Mononuclear cell (primary cell): ENCODE measurements around the gene AQP10. TPM values are rescaled to one million over a fixed set of nuclear protein-coding genes. Genes with fewer than 3 reads are reported as not detected.
"Not testable (repeated sequence)": the region's sequence is repeated elsewhere in the genome, so short reads cannot be mapped to it uniquely, and the experiment has no call there.

Experiments
- H3K27me3 ChIP-seq: 2 replicates; pipeline ENCODE4 v1.6.0; 2011; ENCODE audit warnings: low read length, control low read depth; ENCODE audit not compliant: insufficient read depth
- H3K4me1 ChIP-seq: 2 replicates; pipeline ENCODE4 v1.5.1; 2011; ENCODE audit warnings: mild to moderate bottlenecking, low read length, control low read depth; ENCODE audit not compliant: insufficient read depth
- H3K4me3 ChIP-seq: 2 replicates; pipeline ENCODE4 v1.5.1; 2011; ENCODE audit warnings: mild to moderate bottlenecking, low read length, moderate library complexity
- H3K9me3 ChIP-seq: 2 replicates; pipeline ENCODE4 v1.5.1; 2011; ENCODE audit warnings: low read depth, mild to moderate bottlenecking, control low read depth, low read length
- total RNA-seq: library from RNA; depleted of rRNA; stranded (reverse); fragments of >200 nt; gene quantifications from one replicate; pipeline ENCODE4 v1.2.3, GENCODE V29; 2012

The AQP10 gene, protein sequence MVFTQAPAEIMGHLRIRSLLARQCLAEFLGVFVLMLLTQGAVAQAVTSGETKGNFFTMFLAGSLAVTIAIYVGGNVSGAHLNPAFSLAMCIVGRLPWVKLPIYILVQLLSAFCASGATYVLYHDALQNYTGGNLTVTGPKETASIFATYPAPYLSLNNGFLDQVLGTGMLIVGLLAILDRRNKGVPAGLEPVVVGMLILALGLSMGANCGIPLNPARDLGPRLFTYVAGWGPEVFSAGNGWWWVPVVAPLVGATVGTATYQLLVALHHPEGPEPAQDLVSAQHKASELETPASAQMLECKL
- total RNA-seq, result 4.1 TPM

DNA sequence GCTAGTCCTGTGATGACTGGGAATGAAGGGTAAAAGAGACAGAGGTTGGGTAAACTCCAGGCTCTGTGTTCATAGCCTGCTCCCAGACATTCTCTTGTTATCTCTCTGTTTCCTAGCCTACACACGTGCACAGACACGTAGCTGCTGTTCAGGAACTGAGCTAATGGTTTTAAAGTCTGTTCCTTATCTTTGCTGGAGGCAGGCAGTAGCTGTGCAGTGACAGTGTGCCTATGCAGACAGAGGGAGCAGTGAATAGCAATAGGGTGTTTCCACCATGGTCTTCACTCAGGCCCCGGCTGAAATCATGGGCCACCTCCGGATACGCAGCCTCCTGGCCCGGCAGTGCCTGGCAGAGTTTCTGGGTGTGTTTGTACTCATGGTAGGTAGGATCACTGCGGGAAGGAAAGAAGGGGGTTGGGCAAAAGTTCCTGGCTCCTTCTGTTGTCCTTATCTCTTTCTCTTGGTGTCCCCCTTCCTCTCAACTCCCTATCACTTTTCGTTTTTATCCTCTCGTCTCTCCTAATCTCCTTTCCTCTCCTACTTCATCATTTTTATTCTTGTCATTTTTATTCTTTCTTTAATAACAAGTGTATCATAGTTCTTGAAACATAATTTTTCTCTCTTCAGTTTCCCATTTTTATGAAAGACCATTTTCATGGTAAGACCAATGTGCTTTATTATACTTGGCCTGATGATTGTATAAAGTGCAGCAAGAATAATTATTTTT lies at the start of gene AQP10:
Gene AQP10, plus strand, starts transcription at position 212 of the 727 bp plus-strand sequence. Its CDS starts 63 bp downstream, at position 275.
- peaks cover 7% of the 10 kb centered on the region for H3K9me3 ChIP-seq
- peaks cover 12% of the 10 kb centered on the region for H3K4me1 ChIP-seq
- H3K4me3 ChIP-seq, result no peak within 1 kb of the TSS

DNA sequence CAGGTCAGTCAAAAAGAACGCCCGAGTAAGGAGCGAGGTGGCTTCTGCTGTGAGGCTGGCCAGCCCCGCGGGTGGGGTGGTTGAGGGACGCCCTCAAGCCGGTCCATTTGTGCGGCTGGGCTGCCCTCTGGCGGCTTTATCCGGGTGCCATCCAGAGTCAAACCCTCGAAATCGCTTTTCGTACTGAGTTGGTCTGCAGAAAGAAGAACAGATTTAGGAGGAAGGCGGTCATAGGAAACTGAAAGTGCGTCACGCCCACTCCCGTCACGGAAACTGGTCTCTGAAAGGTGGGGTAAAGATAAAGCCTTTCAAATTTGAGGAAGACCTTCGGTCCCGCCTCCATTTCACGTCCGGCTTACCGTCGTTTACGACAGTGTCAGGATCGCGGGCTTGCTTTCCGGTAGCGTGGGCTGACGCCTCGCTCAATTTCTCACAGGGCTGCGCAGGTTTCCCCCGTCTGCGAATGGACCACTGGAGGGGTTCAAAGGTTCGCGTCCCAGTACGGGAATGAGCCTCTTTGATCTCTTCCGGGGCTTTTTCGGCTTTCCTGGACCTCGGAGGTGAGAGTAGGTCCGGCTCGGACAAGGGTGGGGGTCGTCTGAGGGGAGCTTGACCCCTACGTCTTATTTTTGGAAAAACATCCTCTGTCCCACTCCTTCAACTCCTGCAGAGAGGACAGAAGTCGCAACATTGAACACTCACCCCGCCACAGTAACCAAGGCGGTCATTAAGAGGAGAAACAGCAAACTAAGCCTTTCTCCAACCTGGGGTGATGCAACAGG lies 48.5 kb upstream of the AQP10 start, which contains the start of gene HAX1:
Gene HAX1, plus strand, starts transcription at position 413 of the 782 bp plus-strand sequence. Its CDS starts 95 bp downstream, at position 508.
- H3K4me3 ChIP-seq, result peak within 1 kb of the TSS; percentile 86
- no peaks in the 10 kb centered on the region for H3K9me3 ChIP-seq
- H3K27me3 ChIP-seq, result no peaks in the 10 kb centered on the region
- H3K4me1 ChIP-seq, result peaks cover 22% of the 10 kb centered on the region

More for the DNA sequence above, at the start of gene AQP10:
- H3K27me3 ChIP-seq, result no peaks in the 10 kb centered on the region

DNA sequence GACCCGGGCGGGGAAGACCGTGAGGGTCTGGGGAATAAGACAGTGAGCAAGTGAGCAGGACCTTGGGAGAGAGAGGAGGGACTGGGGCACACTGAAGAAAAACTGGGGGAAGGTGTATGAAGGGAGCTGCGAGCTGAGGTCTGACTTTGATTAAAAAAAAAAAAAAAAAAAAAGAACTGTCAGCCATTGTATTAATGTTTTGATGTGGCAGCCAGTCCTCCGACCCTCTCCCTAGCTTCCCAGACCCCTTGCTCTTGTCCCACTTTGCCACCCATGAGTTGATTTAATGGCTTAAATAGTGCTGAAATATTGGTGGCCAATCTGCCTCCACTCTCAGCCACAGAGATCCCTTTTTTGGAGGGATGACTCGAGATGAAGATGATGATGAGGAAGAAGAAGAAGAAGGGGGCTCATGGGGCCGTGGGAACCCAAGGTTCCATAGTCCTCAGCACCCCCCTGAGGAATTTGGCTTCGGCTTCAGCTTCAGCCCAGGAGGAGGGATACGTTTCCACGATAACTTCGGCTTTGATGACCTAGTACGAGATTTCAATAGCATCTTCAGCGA lies 47.8 kb upstream of the AQP10 start:
- Histone ChIP-seq H3K4me3 (peak overlapping the region; percentile 86), H3K4me1 (peaks cover 22% of the 10 kb centered on the region), H3K9me3 (no peaks in the 10 kb centered on the region), H3K27me3 (no peaks in the 10 kb centered on the region)

DNA sequence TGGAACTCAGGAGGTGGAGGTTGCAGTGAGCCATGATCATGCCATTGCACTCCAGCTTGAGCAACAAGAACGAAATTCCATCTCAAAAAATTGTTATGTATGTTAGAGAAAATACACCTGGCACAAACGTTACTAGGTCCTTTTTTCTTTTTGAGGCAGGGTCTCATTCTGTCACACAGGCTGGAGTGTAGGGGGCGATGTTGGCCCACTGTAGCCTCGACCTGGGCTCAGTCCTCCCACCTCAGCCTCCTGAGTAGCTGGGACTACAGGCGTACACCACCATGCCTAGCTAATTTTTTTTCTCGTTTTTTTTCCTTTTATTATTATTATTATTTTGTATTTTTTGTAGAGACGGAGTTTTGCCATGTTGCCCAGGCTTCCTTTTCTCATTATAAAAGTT lies 44.1 kb upstream of the AQP10 start:
- peaks cover 16% of the 10 kb centered on the region for H3K4me1 ChIP-seq
- H3K9me3 ChIP-seq, result no peaks in the 10 kb centered on the region
- H3K4me3 ChIP-seq, result no peak overlapping the region
- no peaks in the 10 kb centered on the region for H3K27me3 ChIP-seq

DNA sequence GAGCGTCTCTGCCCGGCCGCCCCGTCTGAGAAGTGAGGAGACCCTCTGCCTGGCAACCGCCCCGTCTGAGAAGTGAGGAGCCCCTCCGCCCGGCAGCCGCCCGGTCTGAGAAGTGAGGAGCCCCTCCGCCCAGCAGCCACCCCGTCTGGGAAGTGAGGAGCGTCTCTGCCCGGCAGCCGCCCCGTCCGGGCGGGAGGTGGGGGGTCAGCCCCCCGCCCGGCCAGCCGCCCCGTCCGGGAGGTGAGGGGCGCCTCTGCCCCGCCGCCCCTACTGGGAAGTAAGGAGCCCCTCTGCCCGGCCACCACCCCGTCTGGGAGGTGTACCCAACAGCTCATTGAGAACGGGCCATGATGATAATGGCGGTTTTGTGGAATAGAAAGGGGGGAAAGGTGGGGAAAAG lies 33.3 kb upstream of the AQP10 start:
- H3K4me1 ChIP-seq, H3K27me3 ChIP-seq, H3K4me3 ChIP-seq, H3K9me3 ChIP-seq: not testable (repeated sequence)

DNA sequence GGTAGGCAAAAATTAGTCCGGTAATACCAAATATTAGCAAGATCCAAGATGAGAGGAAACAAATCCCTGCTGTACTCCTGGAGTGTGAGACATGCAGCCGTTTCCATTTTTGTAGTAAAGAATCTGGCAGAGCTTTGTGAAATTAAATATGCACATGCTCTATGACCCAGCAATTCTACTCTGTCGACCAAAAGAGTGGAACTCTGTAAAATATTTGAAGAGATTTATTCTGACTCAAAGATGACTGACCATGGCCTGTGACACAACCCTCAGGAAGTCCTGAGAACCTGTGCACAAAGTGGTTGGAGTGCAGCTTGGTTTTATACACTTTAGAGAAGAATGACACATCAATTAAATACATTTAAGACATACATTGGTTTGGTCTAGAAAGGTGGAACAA lies 32.2 kb upstream of the AQP10 start:
- no peaks in the 10 kb centered on the region for H3K9me3 ChIP-seq

DNA sequence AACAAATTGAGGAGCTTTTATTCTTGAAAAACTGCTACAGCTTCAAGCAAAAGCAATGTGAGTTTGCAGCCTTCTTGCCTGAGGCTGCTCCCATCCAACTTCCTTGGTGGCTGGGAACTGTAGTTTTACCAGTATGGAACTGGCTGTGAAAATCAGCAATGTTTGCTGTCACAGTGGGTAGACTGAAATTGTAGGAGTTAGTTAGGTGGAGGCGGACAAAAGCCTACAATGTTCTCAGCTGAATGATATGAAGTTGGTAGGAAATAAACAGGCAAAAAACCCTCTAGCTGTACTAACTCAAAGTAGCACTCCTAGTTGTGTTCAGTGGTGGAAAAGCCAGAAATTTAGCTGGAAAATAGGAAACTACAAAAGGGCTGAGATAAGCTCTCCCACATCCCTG lies 30.0 kb upstream of the AQP10 start:
- Histone ChIP-seq H3K9me3 (peaks cover 11% of the 10 kb centered on the region), H3K4me1 (no peaks in the 10 kb centered on the region), H3K4me3 (no peak overlapping the region), H3K27me3 (no peaks in the 10 kb centered on the region)

More for the DNA sequence above, 32.2 kb upstream of the AQP10 start:
- Histone ChIP-seq H3K27me3 (no peaks in the 10 kb centered on the region), H3K4me3 (no peak overlapping the region), H3K4me1 (no peaks in the 10 kb centered on the region)

DNA sequence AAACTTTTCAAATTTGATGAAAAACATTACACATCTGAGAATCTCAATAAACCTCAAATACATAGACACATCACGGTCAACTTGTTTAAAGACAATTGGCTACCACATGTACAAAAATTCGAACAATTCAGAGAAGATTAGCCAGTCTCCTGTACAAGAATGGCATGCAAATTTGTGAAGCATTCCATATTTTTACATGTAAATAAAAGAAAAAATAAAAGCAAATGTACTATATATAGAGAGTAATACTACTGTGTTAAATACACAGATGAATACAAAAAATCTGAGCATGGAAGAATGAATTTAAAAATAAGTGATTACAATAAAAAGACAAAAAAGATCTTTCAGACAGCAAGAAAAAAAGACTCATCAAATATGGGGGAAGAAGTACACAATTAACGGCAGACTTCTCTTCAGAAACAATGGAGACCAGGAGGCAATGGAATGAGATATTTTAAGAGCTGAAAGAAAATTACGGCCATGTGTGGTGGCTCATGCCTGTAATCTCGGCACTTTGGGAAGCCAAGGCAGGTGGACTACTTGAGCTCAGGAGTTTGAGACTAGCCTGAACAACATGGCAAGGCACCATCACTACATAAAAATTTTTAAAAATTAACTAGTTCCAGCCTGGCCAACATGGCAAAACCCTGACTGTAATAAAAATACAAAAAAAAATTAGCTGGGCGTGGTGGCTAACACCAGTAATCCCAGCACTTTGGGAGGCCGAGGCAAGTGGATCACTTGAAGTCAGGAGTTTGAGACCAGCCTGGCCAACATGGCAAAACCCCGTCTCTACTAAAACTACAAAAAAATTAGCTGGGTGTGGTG lies 25.3 kb upstream of the AQP10 start:
- no peaks in the 10 kb centered on the region for H3K4me1 ChIP-seq
- H3K9me3 ChIP-seq, result peaks cover 11% of the 10 kb centered on the region
- H3K4me3 ChIP-seq, result no peak overlapping the region
- H3K27me3 ChIP-seq, result no peaks in the 10 kb centered on the region

DNA sequence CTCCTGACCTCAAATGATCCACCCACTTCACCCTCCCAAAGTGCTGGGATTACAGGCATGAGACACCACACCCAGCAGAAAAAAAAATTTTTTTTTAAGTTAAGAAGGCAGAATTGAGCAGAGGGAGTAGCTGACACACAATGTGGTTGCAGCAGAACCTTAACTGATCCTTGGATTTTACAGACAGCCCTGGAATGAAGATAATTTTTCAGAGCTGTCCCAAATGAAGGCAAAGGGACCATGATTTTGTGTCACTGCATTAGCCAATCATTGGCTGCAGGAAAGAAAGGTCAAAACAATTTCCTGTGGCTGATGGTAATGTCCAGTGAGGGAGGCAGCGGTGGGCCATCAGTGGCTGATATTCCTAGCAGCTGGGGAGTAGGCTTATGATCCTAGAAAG lies 19.3 kb upstream of the AQP10 start:
- no peaks in the 10 kb centered on the region for H3K9me3 ChIP-seq
- no peaks in the 10 kb centered on the region for H3K4me1 ChIP-seq
- no peak overlapping the region for H3K4me3 ChIP-seq
- no peaks in the 10 kb centered on the region for H3K27me3 ChIP-seq

DNA sequence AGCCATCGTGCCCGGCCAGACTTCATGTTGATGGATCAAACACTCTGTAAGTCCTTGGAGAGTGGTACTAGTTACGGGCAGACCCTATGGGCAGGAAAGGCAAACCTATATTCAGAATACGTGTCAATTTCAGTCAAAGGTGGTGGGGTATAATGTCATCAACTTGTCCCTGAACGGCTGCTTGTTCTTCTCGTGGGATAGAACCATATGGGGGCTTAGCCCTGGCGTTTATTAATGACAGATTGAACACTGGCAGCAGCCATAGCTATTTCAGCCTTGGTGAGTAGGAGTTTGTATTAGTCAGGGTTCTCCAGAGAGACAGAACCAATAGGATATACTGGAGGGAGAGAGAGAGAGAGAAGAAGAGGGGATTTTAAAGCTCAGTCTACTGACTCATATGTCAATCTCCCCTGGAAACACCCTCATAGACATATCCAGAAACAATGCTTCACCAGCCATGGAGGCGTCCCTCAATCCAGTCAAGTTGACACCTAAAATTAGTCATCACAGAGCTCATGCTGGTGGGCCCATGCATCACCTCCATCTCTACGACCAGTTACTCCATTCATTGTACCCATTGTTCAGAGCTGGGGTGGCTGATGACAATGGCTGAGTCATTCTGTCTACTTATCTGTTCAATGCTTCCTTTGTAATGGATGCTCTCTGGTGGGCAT lies 16.1 kb upstream of the AQP10 start:
- H3K9me3 ChIP-seq, result no peaks in the 10 kb centered on the region
- H3K4me3 ChIP-seq, result no peak overlapping the region
- no peaks in the 10 kb centered on the region for H3K27me3 ChIP-seq
- H3K4me1 ChIP-seq, result no peaks in the 10 kb centered on the region

DNA sequence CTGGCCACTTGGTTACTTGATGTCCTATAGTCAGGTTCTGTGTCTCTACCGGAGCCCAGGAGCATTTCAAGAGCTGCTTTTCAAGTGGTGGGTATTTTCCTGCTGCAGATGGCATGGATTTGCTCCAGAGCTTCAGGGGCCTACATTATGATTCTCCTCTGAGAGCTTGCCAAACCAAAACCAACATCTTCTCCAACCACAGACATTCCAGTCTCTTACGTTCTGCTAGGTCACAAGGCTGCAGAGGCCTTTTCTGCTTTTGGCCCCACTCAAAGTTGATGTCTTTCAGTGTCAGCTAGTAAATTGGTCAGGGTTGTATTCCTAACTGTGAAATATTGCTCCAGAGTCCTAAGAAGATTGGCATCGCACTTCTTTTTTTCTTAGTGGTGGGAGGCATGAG lies 14.7 kb upstream of the AQP10 start:
- Histone ChIP-seq H3K9me3 (no peaks in the 10 kb centered on the region), H3K4me1 (no peaks in the 10 kb centered on the region), H3K27me3 (no peaks in the 10 kb centered on the region), H3K4me3 (no peak overlapping the region)

DNA sequence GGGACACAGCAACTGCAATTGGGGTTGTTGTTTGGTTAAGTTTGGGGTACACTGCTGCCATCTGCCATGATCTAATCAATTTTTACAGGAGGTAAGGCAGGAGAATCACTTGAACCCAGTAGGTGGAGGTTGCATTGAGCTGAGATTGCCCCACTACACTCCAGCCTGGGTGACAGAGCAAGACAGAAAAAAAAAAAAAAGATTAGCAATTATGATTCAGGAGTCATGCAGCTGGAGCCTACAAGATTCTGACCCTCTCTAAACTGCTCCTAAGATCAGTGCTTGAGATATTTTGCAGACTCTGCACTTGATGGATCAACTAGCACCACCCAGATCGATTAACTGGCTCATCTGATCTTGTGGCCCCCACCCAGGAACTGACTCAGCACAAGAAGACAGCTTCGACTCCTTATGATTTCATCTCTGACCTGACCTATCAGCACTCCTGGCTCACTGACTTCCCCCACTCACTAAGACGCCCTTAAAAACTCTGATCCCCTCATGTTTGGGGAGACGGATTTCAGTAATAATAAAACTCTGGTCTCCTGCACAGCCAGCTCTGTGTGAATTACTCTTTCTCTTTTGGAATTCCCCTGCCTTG lies 13.1 kb upstream of the AQP10 start:
- not testable (repeated sequence) for H3K9me3 ChIP-seq

DNA sequence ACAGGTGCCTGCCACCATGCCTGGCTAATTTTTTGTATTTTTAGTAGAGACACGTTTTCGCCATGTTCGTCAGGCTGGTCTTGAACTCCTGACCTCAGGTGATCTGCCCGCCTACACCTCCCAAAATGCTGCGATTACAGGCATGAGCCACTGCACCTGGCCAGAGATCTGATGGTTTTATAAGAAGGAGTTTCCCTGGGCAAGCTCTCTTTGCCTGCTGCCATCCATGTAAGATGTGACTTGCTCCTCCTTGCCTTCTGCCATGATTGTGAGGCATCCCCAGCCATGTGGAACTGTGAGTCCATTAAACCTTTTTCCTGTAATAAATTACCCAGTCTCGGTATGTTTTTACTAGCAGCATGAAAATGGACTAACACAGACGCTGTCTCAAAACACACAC lies 11.8 kb upstream of the AQP10 start:
- H3K9me3 ChIP-seq, H3K27me3 ChIP-seq, H3K4me3 ChIP-seq, H3K4me1 ChIP-seq: not testable (repeated sequence)

More for the DNA sequence above, 13.1 kb upstream of the AQP10 start:
- not testable (repeated sequence) for H3K4me3 ChIP-seq, H3K27me3 ChIP-seq, H3K4me1 ChIP-seq
